Measurements from ENCODE around the gene SPRED2.
"Not testable (repeated sequence)": the region's sequence is repeated elsewhere in the genome, so short reads cannot be mapped to it uniquely, and the experiment has no call there.

SPRED2 gene

DNA sequence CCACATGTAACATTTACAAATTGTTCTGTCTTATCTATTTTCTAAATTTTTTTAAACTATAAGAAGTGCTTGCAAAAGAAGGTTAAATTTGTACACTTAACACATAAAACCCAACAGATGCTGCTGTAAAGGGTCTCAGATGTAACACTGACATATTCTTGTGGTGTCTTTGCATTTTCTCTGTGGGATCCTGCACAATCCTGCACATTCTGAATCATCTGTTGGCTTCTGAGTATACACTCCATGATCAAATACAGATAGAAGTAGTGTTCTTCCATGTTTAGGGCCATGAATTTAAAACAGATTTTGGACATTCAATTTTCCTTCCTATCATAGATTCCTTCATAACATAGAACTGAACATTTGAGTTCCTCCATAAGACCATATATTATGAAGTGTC, 89.0 kb downstream of the SPRED2 start:
- no peak for DNase-seq (ENCODE audit: low spot score)

DNA sequence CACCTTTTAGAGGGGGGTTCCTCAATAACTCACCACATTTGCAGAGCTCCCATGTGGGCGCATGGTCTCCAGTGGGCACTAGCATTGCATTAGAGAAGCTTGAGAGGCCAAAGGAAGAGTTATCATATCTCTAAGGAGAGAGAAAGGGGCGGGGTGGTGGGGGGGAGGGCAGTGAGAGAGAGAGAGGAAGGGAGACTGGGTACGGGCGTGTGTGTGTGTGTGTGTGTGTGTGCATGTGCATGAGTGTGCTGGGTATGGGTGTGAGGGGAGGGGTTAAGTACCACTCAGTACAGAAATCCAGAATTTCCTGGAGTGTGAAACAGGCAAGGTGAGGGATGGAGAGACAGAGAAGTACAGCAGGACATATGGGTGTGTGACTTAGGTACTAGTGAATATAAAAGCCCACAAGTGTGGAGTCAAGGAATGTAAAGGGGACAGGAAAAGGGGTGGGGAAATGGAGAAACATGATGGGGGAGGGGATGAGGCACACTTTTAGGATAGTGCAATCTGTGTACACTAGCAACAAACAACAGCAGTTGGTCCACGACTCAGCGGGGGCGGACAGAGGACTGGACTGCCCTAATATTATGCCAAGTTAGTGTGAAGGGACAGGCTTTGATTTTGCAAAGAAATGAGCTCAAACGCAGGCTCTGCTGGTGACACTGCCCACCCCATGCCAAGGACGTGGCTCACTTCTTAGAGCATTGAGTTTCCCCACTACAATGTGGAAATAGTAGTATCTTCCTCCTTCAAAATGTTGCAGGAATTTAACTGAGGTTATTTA, 91.3 kb downstream of the SPRED2 start:
- no peak for DNase-seq (ENCODE audit: low spot score)

GRCh38 chr2:65339648-65340047, 92.8 kb downstream of the SPRED2 start:
- DNase-seq (ENCODE audit: low spot score): no peak

DNA sequence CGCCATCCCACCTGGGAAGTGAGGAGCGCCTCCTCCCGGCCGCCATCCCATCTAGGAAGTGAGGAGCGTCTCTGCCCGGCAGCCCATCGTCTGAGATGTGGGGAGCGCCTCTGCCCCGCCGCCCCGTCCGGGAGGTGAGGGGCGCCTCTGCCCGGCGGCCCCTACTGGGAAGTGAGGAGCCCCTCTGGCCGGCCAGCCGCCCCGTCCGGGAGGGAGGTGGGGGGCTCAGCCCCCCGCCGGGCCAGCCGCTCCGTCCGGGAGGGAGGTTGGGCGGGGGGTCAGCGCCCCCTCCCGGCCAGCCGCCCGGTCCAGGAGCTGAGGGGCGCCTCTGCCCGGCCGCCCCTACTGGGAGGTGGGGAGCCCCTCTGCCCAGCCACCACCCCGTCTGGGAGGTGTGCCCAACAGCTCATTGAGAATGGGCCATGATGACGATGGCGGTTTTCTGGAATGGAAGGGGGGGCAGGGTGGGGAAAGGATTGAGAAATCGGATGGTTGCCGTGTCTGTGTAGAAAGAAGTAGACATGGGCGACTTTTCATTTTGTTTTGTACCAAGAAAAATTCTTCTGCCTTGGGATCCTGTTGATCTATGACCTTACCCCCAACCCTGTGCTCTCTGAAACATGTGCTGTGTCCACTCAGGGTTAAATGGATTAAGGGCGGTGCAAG, 93.4 kb downstream of the SPRED2 start:
- not testable (repeated sequence) for DNase-seq (ENCODE audit: low spot score)

DNA sequence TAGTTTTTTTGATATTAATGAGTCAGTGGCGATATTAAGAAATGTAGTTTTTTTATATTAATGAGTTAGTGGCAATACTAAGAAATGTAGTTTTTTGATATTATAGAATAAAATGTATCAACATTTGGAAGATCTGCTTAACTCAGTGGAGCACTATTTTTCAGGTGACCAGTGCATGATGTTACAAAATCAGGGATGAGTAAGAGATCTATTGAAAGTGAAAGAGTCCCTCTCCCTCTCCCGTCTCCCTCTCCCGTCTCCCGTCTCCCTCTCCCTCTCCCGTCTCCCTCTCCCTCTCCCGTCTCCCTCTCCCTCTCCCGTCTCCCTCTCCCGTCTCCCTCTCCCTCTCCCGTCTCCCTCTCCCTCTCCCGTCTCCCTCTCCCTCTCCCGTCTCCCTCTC, 94.5 kb downstream of the SPRED2 start:
- DNase-seq (ENCODE audit: low spot score): not testable (repeated sequence)

- DNase-seq (ENCODE audit: low spot score): no peak
Observed at GRCh38 chr2:65334714-65335113, 97.7 kb downstream of the SPRED2 start.

DNA sequence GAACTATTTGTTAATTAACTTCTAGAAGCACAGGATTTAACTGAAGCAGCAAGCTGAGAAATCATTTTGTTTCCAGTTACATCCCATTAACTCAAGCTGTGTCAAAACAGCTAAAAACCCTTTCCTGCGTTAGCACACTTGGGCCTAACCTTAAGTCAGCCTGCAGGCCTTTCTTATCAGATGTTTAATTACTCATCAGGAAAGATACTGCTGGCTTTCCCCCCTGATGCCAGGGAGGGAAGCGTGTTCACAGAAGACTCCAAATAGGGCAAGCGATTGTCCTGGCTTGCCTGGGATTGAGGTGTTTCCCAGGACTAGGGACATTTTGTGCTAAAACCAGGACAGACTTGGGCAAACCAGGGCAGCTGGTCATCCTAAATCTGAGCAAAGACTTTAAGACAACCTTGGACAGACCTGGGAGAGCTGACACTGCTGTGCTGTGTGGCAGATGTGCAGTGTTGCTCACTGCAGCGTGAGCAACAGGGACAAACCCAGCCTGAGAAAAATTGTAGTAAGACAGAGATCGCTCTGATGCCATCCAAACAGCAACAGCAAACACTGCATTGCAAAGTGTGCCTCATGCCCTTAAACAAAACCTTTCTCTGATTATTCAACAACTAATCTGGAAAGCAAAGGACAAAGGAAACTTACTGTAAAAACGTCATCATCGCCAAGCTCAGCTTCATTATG, 100.9 kb downstream of the SPRED2 start:
- DNase-seq (ENCODE audit: low spot score): no peak

GRCh38 chr2:65329525-65329924, 102.9 kb downstream of the SPRED2 start:
- DNase-seq (ENCODE audit: low spot score): no peak

DNA sequence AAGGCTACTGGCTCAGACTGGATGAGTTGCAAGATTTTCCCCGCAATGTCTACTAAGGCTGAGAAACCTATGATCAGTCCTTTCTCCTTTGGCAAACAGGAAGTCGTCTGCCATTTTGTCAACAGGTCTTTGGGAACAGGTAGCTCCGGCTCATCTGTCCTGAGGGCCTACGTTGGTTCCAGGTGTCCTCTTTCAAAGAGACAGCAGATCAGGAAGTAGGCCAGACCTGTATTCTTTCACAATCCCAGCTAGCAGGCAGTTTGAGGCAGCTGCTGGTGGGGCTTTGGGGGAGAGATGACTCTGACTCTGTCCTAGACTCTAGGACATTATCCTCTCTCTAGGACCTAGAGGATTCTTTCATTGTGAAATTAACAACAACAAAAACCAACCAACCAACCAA, 106.1 kb downstream of the SPRED2 start:
- no peak for DNase-seq (ENCODE audit: low spot score)

GRCh38 chr2:65325066-65325465, 107.3 kb downstream of the SPRED2 start:
- no peak for DNase-seq (ENCODE audit: low spot score)

DNA sequence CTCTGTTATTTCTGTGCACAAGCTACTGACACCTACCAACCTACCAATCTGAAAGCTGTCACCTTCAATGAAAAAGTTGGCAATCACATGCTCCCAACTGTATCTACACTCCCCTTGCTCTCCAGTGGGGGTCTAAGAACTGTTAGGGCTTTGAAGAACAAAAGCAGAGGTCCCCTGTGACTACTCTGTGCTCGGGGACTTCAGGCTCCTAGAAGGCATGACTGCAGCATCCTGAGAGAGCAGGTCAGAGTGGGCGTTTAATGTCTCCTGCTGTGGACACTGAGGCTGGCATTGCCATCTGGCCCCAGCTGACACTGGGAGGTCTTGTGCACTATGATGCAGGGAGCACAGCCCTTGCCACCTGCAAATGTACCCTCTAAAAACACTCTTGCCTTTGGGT, 111.5 kb downstream of the SPRED2 start:
- no peak for DNase-seq (ENCODE audit: low spot score)

DNA sequence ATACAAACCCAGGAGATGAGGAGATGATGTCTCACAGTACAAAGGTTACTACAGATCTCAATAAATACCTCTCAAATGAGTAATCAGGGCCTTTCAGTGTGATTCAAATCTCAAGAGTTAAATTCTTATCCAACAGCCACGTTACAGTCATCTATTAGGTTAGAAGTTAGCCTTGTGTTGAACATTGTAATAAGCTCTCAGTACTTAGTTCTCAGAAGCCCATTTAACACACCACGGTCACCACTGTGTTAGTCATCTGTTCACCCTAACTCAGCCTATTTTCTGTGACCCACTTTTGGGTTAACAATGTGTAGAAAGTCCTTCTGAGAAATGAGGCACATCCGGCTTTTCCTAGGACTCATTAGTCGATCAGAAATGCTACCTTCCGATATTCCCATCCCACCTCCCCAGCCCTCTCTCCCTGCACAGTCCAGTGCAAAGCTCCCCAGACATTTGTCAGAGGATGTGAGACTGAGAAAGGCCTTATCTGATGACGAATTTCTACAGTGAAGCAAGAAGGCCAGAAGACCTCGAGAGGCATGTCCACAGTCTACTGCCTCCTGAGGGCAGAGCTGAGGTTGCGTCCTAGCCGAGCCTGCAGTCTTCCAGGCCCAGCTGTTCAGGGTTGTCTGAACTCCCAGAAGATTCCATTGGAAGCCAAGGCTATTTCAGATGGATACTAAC, 112.2 kb downstream of the SPRED2 start:
- DNase-seq (ENCODE audit: low spot score): no peak

GRCh38 chr2:65319674-65320041, 112.7 kb downstream of the SPRED2 start:
- no peak for DNase-seq (ENCODE audit: low spot score)

- no peak for DNase-seq (ENCODE audit: low spot score)
Observed at GRCh38 chr2:65319072-65319673, 113.2 kb downstream of the SPRED2 start.

DNA sequence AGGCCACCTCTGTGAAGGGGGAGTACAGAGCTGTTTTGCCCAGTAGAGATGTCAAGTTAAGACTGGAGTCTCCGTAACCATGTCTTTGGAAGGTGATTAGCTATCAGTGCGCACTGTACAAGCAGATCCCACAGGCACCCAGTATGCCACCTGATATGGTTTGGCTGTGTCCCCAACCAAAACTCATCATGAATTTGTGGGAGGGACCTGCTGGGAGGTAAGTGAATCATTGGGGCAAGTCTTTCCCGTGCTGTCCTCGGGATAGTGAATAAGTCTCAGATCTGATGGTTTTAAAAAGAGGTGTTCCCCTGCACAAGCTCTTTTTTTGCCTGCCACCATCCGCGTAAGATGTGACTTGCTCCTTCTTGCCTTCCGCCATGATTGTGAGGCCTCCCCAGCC, 114.6 kb downstream of the SPRED2 start:
- no peak for DNase-seq (ENCODE audit: low spot score)

- DNase-seq (ENCODE audit: low spot score): not testable (repeated sequence)
Observed at GRCh38 chr2:65317351-65317750, 115.0 kb downstream of the SPRED2 start.

- no peak for DNase-seq (ENCODE audit: low spot score)
Observed at GRCh38 chr2:65316072-65316471, 116.3 kb downstream of the SPRED2 start.

DNA sequence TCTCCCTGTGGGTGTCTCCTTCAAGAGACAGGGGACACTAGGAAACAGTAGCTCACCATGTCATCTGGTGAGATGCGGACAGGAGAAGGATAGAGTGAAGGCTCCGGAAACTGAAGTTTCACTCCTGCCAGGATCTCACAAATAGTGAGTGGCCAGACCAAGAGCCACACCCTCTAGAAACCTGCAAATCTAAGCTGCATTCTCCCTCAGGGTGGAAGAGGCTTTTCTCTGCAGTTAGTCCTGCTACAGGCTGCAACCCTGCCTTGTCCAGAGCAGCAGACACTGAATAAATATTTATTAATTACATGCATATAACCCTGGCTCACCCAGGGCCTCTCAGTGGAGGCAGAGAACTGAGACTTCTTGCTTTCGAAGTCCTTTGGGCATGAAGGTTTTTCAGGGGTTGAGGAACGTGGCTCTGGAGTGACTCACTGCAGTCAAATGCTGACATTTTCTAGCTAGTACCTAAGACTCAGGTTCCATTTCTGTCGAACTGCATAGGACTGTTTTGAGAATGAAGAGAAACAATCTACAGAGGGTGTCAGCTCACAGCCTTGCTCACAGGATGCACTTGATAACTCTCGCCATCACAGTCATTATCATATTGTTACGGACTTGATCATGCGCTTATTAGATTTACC, 117.5 kb downstream of the SPRED2 start:
- no peak for DNase-seq (ENCODE audit: low spot score)

GRCh38 chr2:65313954-65314256, 118.5 kb downstream of the SPRED2 start:
- DNase-seq (ENCODE audit: low spot score): no peak

DNA sequence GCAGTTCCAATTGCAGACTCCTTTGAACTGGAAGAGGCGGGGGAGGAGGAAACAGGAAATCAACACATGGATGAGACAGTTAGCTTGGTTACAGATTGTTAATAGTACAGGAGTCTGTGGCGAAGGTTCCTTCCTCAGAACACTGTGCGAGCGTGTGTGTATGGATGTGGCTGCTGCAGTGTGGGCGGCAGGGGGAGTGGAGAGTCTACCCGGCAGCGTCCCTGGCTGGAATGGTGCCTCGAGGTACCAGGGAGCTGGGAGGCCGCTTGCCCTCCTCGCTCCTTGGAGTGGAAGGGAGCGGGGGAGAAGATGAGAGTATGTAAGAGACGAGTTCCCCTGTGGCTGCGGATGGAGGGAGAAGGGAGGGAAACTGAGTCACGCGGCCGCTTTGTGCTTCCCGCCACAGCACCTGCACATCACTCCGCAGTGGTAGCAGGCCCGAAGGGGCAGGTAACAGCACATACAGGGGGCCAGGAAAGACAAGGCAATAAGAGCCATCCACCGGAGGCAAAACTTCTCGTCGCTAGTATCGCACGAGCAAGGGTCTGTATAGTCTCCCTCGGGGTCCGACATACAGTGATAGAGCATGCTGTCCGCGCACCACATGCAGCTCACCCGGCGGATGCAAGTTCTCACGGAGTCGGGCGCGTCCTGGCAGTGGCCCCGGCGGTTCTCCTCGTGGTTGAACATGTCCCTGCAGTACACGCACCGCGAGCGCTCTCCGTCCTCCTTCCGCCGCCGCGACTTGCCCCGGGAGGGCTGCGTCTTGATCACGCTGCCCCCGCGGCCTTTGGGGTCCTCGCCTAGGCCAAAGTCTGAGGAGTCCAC, 119.1 kb downstream of the SPRED2 start:
- DNase-seq (ENCODE audit: low spot score): no peak

DNA sequence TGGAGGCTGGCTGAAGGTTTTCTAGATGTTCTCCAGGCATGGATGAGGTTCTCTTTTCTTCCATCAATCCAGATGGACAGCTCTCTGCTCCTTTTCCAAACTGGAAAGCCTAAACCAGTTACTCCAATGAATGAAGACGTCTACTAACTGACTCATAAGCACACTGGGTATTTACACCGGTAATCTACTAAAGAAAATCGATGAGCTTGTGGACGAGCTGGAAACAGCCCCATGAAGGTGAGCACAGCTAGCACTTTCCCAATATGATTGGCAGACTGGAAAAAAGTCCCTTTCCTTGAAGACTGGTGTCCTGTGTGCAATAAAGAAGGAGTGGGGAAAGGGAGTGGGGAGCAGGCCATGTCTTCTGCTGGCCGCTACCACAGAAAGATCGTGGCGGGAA, 120.8 kb downstream of the SPRED2 start:
- no peak for DNase-seq (ENCODE audit: low spot score)

Measured in germinal center (tissue), 1 donor.